Liver (tissue), 3 donors: ENCODE measurements around the gene CACNA1F.

ENCODE experiments used
- CTCF ChIP-seq: fragments of 150-350 bp; IDR thresholded peaks from 2 replicates; pipeline ENCODE4 v1.5.1; 2017; ENCODE audit warnings: improper control_type of control experiment, low read depth, low read length; ENCODE audit not compliant: missing input control
- EGR1 ChIP-seq, 2 donors: IDR thresholded peaks; 2 replicates each; pipeline ENCODE4 v1.6.1; 2016 to 2018; ENCODE audit warnings: antibody characterized with exemption in 2 of 2, low read depth in 2 of 2
- FOXA2 ChIP-seq: IDR thresholded peaks from 2 replicates; pipeline ENCODE4 v1.6.1; 2016; ENCODE audit warnings: antibody characterized with exemption
- HNF4G ChIP-seq: IDR thresholded peaks from 2 replicates; pipeline ENCODE4 v1.6.1; 2016; ENCODE audit warnings: antibody characterized with exemption
- JUND ChIP-seq, 2 donors: IDR thresholded peaks; 2 replicates each; pipeline ENCODE4 v1.6.1; 2016; ENCODE audit warnings: antibody characterized with exemption in 2 of 2
- MAX ChIP-seq: IDR thresholded peaks from 2 replicates; pipeline ENCODE4 v1.6.1; 2016; ENCODE audit warnings: antibody characterized with exemption
- NR2F2 ChIP-seq: IDR thresholded peaks from 2 replicates; pipeline ENCODE4 v1.6.1; 2016; ENCODE audit warnings: antibody characterized with exemption
- RAD21 ChIP-seq, 2 donors: IDR thresholded peaks; 2 replicates each; pipeline ENCODE4 v1.6.1; 2016; ENCODE audit warnings: antibody characterized with exemption in 2 of 2, mild to moderate bottlenecking in 2 of 2
- REST ChIP-seq: IDR thresholded peaks from 2 replicates; pipeline ENCODE4 v1.6.1; 2016; ENCODE audit warnings: antibody characterized with exemption, mild to moderate bottlenecking
- RXRA ChIP-seq, 2 donors: IDR thresholded peaks; 2 replicates each; pipeline ENCODE4 v1.6.1; 2017 to 2018; ENCODE audit warnings: antibody characterized with exemption in 2 of 2, mild to moderate bottlenecking in 1 of 2
- SP1 ChIP-seq: IDR thresholded peaks from 2 replicates; pipeline ENCODE4 v1.6.1; 2018; ENCODE audit warnings: antibody characterized with exemption, mild to moderate bottlenecking
- TAF1 ChIP-seq: conservative IDR thresholded peaks from 2 replicates; pipeline ENCODE4 v1.6.1; 2016; ENCODE audit warnings: antibody characterized with exemption, mild to moderate bottlenecking
- YY1 ChIP-seq: IDR thresholded peaks from 2 replicates; pipeline ENCODE4 v1.6.1; 2016; ENCODE audit warnings: antibody characterized with exemption, mild to moderate bottlenecking
- ZBTB33 ChIP-seq: IDR thresholded peaks from 2 replicates; pipeline ENCODE4 v1.6.1; 2016; ENCODE audit warnings: antibody characterized with exemption
- donor health status: healthy.
- donor health status: healthy.

- TF ChIP-seq SP1, result no peak
- TF ChIP-seq RXRA (IDR thresholded peaks at IDR 0.05), result no peak
- no peak for TF ChIP-seq CTCF
- TF ChIP-seq ZBTB33, result no peak
- TF ChIP-seq REST, result no peak
- no peak for TF ChIP-seq MAX
- TF ChIP-seq HNF4G, result no peak
- TF ChIP-seq TAF1, result no peak
- no peak for TF ChIP-seq EGR1 (IDR thresholded peaks at IDR 0.05; ENCODE audit: low read depth in 2 of 2)
- no peak for TF ChIP-seq JUND (IDR thresholded peaks at IDR 0.05)
- no peak for TF ChIP-seq YY1
- no peak for TF ChIP-seq NR2F2
- TF ChIP-seq RAD21 (IDR thresholded peaks at IDR 0.05), result no peak
- TF ChIP-seq FOXA2, result no peak
These were observed at the start of gene CACNA1F for GRCh38 chrX:49233176-49233575.
